GM12878 (cell line): Measurements from ENCODE around the gene STKLD1. TPM values are rescaled to one million over a fixed set of nuclear protein-coding genes. Genes with fewer than 3 reads are reported as not detected.

Experiments
- CBFB ChIP-seq: IDR thresholded peaks from 2 replicates; pipeline ENCODE4 v1.6.1; 2016; ENCODE audit warnings: antibody characterized with exemption, low read depth
- EGR1 ChIP-seq, 2 experiments: IDR thresholded peaks; 1 replicate in 1 of 2; 2 replicates in 1 of 2; pipeline ENCODE4 v1.6.1; 2011 to 2012; ENCODE audit warnings: low read depth in 2 of 2, low read length in 2 of 2, borderline replicate concordance in 1 of 2, mild to moderate bottlenecking in 1 of 2, moderate library complexity in 1 of 2
- ETV6 ChIP-seq, 2 experiments: fragments of 450-650 bp in 1 of 2; IDR thresholded peaks in 1 of 2; conservative IDR thresholded peaks in 1 of 2; 2 replicates each; pipeline ENCODE4 v1.6.1; 2014; ENCODE audit warnings: antibody characterized with exemption in 1 of 2, borderline replicate concordance in 1 of 2, low read depth in 1 of 2, mild to moderate bottlenecking in 1 of 2, moderate library complexity in 1 of 2
- FOXK2 ChIP-seq: fragments of 450-650 bp; IDR thresholded peaks from 2 replicates; pipeline ENCODE4 v1.6.1; 2017; ENCODE audit warnings: mild to moderate bottlenecking, moderate library complexity
- HCFC1 ChIP-seq: fragments of 150-350 bp; IDR thresholded peaks from 2 replicates; pipeline ENCODE4 v1.6.1; 2014; ENCODE audit warnings: low read length
- HDAC2 ChIP-seq: fragments of 200-600 bp; sonication (generic); IDR thresholded peaks from 2 replicates; pipeline ENCODE4 v1.6.1; 2017
- HDAC6 ChIP-seq: fragments of 200-600 bp; sonication (generic); IDR thresholded peaks from one replicate; pipeline ENCODE4 v1.8.0; 2017; ENCODE audit warnings: antibody characterized with exemption; ENCODE audit not compliant: unreplicated experiment
- IKZF1 ChIP-seq: fragments of 450-650 bp; conservative IDR thresholded peaks from 2 replicates; pipeline ENCODE4 v1.6.1; 2017; ENCODE audit warnings: antibody characterized with exemption, mild to moderate bottlenecking
- KAT2A ChIP-seq: conservative IDR thresholded peaks from 2 replicates; pipeline ENCODE4 v1.6.1; 2011; ENCODE audit warnings: low read depth, low read length; ENCODE audit not compliant: control insufficient read depth
- MTA2 ChIP-seq: fragments of 450-650 bp; IDR thresholded peaks from 2 replicates; pipeline ENCODE4 v1.6.1; 2016; ENCODE audit warnings: low read depth, mild to moderate bottlenecking, moderate library complexity
- MXI1 ChIP-seq: fragments of 150-350 bp; IDR thresholded peaks from 2 replicates; pipeline ENCODE4 v1.6.1; 2011; ENCODE audit warnings: low read depth, mild to moderate bottlenecking, inconsistent platforms, low read length, improper control_type of control experiment
- RELA ChIP-seq: fragments of 450-650 bp; IDR thresholded peaks from 2 replicates; pipeline ENCODE4 v1.8.0; 2014; ENCODE audit warnings: borderline replicate concordance; ENCODE audit not compliant: partially characterized antibody
- SMARCA5 ChIP-seq: fragments of 450-650 bp; IDR thresholded peaks from 2 replicates; pipeline ENCODE4 v1.6.1; 2017; ENCODE audit warnings: mild to moderate bottlenecking
- SMC3 ChIP-seq: IDR thresholded peaks from 2 replicates; pipeline ENCODE4 v1.6.1; 2011; ENCODE audit warnings: low read length, improper control_type of control experiment, borderline replicate concordance
- SPI1 ChIP-seq: IDR thresholded peaks from 2 replicates; pipeline ENCODE4 v1.6.1; 2011; ENCODE audit warnings: low read depth, mild to moderate bottlenecking, low read length, moderate library complexity, borderline replicate concordance; ENCODE audit not compliant: insufficient read depth
- STAT3 ChIP-seq: IDR thresholded peaks from 2 replicates; pipeline ENCODE4 v1.6.1; 2011; ENCODE audit warnings: low read depth, low read length, improper control_type of control experiment
- TARDBP ChIP-seq: IDR thresholded peaks from 2 replicates; pipeline ENCODE4 v1.6.1; 2016; ENCODE audit warnings: borderline replicate concordance
- TCF12 ChIP-seq: IDR thresholded peaks from 2 replicates; pipeline ENCODE4 v1.6.1; 2011; ENCODE audit warnings: low read depth, mild to moderate bottlenecking, low read length
- USF2 ChIP-seq: IDR thresholded peaks from 2 replicates; pipeline ENCODE4 v1.6.1; 2011; ENCODE audit warnings: low read depth, low read length, improper control_type of control experiment, borderline replicate concordance
- ZBTB11 ChIP-seq: fragments of 450-650 bp; formaldehyde crosslinking; IDR thresholded peaks from 2 replicates; pipeline ENCODE4 v1.5.0; 2022; ENCODE audit warnings: mild to moderate bottlenecking, missing genetic modification characterization
- ZNF384 ChIP-seq: IDR thresholded peaks from 2 replicates; pipeline ENCODE4 v1.6.1; 2012; ENCODE audit warnings: low read depth, mild to moderate bottlenecking, low read length, improper control_type of control experiment, borderline replicate concordance
- polyA plus RNA-seq, 11 experiments: library from polyadenylated mRNA; depleted of rRNA in 4 of 11; unstranded in 6 of 11; stranded (reverse) in 5 of 11; fragments of >200 nt; fragmentation: Nextera tagmentation in 4 of 11; fragmentation: Illumina TruSeq in 1 of 11; extraction: Ambion mirVana in 4 of 11; extraction: Trizol in 1 of 11; gene quantifications; 1 replicate in 1 of 11; 2 replicates in 10 of 11; pipeline versions ENCODE4 v1.2.1 to v1.2.3, GENCODE V29; 2011 to 2016; ENCODE audit warnings: inconsistent platforms in 2 of 11, missing spikeins in 2 of 11, low read depth in 1 of 11
- total RNA-seq, 4 experiments: library from RNA; depleted of rRNA in 3 of 4; stranded (reverse); fragments of >200 nt in 3 of 4; fragmentation: Illumina TruSeq in 1 of 4; extraction: Trizol in 1 of 4; gene quantifications; 2 replicates each; pipeline versions ENCODE4 v1.2.1 to v1.2.3, GENCODE V29; 2013 to 2021
- TF ChIP-seq, protein P1 (sequence below): fragments of 450-650 bp; IDR thresholded peaks from 2 replicates; pipeline ENCODE4 v1.6.1; 2017; ENCODE audit warnings: borderline replicate concordance
- TF ChIP-seq, protein P2 (sequence below): IDR thresholded peaks from 2 replicates; pipeline ENCODE4 v1.6.1; 2011; ENCODE audit warnings: borderline replicate concordance, low read depth, mild to moderate bottlenecking, moderate library complexity, low read length; ENCODE audit not compliant: insufficient read depth, poor library complexity, severe bottlenecking

Gene STKLD1
- total and polyA plus RNA-seq, 10 of the 15 experiments (the other 5 are each of a cell fraction or from before 2014, with no cell fraction given): 0.07 to 0.40 (median 0.29) TPM; not detected in 4

DNA sequence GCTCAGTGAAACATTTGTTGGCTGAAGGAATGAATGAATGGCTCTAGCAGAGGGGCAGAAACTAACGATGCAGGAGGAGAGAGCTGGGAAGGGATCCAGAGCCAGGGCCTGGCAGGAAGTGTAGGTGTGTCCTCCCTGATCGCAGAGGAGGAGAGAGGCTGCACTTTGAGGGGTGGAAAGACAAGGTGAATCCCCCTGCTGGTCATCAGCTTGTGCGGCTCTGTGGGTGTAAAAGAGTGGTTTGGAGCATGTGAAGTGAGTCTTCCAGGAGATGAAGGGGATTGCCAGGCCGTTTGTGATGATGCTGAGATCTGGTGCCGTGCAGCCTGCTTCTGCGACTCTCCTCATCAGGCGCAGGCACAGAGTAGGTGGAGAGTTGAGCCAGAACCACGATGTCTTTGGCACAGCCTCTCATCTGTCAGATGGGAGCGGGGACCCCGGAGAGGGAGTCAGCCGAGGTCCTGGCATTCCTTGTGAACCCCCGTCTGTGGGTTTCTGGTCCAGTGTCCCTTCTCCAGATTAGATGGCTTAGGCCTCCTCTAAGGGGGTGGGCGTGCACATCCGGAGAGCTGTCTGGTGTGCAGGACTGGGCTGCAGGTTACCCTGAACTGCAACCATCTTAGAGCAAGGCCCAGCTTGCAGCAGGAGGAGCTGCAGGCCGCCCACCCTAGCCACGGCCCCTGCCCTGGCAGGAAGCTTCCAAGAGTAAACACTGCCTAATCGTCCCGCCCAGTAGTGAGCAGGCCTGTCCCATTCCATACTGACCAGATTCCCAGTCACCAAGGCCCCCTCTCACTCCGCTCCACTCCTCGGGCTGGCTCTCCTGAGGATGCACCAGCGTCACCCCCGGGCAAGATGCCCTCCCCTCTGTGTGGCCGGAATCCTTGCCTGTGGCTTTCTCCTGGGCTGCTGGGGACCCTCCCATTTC lies 45.7 kb downstream of the STKLD1 start, which contains the start of gene ADAMTS13 (continued):
- TF ChIP-seq ETV6 (conservative IDR thresholded peaks at IDR 0.05 in 1 of 2, IDR thresholded peaks at IDR 0.05 in 1 of 2; ENCODE audit: borderline replicate concordance in 1 of 2, low read depth in 1 of 2) (no peak), HDAC2 (no peak), EGR1 (IDR thresholded peaks at IDR 0.05; ENCODE audit: borderline replicate concordance in 1 of 2, low read depth in 2 of 2, low read length in 2 of 2) (no peak), TARDBP (no peak), IKZF1 (peak; percentile 83), MTA2 (peak; percentile 74; the same call in 1 of the 2 replicates), STAT3 (no peak), HDAC6 (no peak), SPI1 (no peak; the same call in 1 of the 2 replicates), SMC3 (no peak; the same call in 1 of the 2 replicates), SMARCA5 (peak; percentile 41; the same call in 1 of the 2 replicates), HCFC1 (peak; percentile 35; the same call in 1 of the 2 replicates), MXI1 (peak; percentile 77), TCF12 (peak; percentile 49; the same call in 1 of the 2 replicates), KAT2A (no peak), FOXK2 (no peak), ZBTB11 (no peak), USF2 (no peak), RELA (peak; percentile 95), CBFB (no peak), ZNF384 (no peak)
- TF ChIP-seq, protein P1, sequence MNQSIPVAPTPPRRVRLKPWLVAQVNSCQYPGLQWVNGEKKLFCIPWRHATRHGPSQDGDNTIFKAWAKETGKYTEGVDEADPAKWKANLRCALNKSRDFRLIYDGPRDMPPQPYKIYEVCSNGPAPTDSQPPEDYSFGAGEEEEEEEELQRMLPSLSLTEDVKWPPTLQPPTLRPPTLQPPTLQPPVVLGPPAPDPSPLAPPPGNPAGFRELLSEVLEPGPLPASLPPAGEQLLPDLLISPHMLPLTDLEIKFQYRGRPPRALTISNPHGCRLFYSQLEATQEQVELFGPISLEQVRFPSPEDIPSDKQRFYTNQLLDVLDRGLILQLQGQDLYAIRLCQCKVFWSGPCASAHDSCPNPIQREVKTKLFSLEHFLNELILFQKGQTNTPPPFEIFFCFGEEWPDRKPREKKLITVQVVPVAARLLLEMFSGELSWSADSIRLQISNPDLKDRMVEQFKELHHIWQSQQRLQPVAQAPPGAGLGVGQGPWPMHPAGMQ: no peak
- TF ChIP-seq, protein P2, sequence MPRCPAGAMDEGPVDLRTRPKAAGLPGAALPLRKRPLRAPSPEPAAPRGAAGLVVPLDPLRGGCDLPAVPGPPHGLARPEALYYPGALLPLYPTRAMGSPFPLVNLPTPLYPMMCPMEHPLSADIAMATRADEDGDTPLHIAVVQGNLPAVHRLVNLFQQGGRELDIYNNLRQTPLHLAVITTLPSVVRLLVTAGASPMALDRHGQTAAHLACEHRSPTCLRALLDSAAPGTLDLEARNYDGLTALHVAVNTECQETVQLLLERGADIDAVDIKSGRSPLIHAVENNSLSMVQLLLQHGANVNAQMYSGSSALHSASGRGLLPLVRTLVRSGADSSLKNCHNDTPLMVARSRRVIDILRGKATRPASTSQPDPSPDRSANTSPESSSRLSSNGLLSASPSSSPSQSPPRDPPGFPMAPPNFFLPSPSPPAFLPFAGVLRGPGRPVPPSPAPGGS: no peak
